ENCODE results near the gene ZDHHC14. TPM values are rescaled to one million over a fixed set of nuclear protein-coding genes. Genes with fewer than 3 reads are reported as not detected.

The ZDHHC14 gene
- total RNA-seq, 1 donor from 2014 or later: 5.5 TPM

GRCh38 chr6:157669747-157670216 is 288.8 kb downstream of the ZDHHC14 start:
- DNase-seq: peak; percentile 68

GRCh38 chr6:157670466-157671186 is 289.6 kb downstream of the ZDHHC14 start:
- no peak for DNase-seq

- DNase-seq: no peak
Measured at GRCh38 chr6:157672726-157673412, 291.9 kb downstream of the ZDHHC14 start.

GRCh38 chr6:157673596-157673995 is 292.6 kb downstream of the ZDHHC14 start:
- DNase-seq: no peak

GRCh38 chr6:157674061-157674460 is 293.1 kb downstream of the ZDHHC14 start:
- DNase-seq: no peak

- DNase-seq: no peak
Measured at GRCh38 chr6:157675831-157676230, 294.8 kb downstream of the ZDHHC14 start.

- DNase-seq: no peak
Measured at GRCh38 chr6:157676241-157676640, 295.3 kb downstream of the ZDHHC14 start.

GRCh38 chr6:157677235-157677634 is 296.2 kb downstream of the ZDHHC14 start:
- DNase-seq: no peak

- DNase-seq: peak; percentile 6
Measured at GRCh38 chr6:157679605-157680580, 298.9 kb downstream of the ZDHHC14 start.

GRCh38 chr6:157681041-157681650 is 300.2 kb downstream of the ZDHHC14 start:
- DNase-seq: no peak

- DNase-seq: peak; percentile 11
Measured at GRCh38 chr6:157682856-157683481, 302.0 kb downstream of the ZDHHC14 start.

- DNase-seq: no peak
Measured at GRCh38 chr6:157683707-157684106, 302.7 kb downstream of the ZDHHC14 start.

- no peak for DNase-seq
Measured at GRCh38 chr6:157684620-157685299, 303.8 kb downstream of the ZDHHC14 start.

- no peak for DNase-seq
Measured at GRCh38 chr6:157685596-157686280, 304.7 kb downstream of the ZDHHC14 start.

GRCh38 chr6:157688275-157688959 is 307.4 kb downstream of the ZDHHC14 start:
- DNase-seq: no peak

- peak; percentile 31 for DNase-seq
Measured at GRCh38 chr6:157688960-157689599, 308.1 kb downstream of the ZDHHC14 start.

- no peak for DNase-seq
Measured at GRCh38 chr6:157689875-157690274, 308.9 kb downstream of the ZDHHC14 start.

GRCh38 chr6:157690441-157691210 is 309.6 kb downstream of the ZDHHC14 start:
- peak; percentile 59 for DNase-seq
